Measurements from ENCODE around the gene OLFM2.

DNA sequence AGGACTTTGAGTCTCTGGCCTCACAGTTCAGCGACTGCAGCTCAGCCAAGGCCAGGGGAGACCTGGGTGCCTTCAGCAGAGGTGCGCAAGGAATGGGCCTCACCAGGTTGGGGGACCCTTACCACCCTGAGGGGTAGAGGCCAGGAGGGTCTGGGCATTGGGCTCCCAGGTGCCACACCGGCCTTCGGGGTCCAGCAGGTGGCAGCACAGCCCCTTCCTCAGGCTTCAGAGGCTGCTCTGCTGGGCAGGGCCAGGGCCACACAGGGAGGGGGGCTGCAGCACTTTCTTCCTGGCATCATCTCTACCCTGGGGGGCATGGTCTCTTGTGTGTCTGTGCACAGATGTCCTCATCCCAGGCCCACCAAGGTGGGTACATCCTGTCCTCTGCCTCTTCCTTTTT lies 88.3 kb downstream of the OLFM2 start:
- TF ChIP-seq CTCF (IDR thresholded peaks at IDR 0.05; ENCODE audit: insufficient read depth, low read length), result peak; percentile 10
- TF ChIP-seq POLR2AphosphoS5 (IDR thresholded peaks at IDR 0.05; ENCODE audit: low read depth), result no peak
- TF ChIP-seq GABPA (IDR thresholded peaks at IDR 0.05; ENCODE audit: low read depth), result no peak
